PC-3 (cell line): ENCODE measurements around the gene NBPF15.
"Not testable (repeated sequence)": the region's sequence is repeated elsewhere in the genome, so short reads cannot be mapped to it uniquely, and the experiment has no call there.

ENCODE experiments used
- EZH2 ChIP-seq: fragments of 300-600 bp; sonication (generic); IDR thresholded peaks from one replicate; pipeline ENCODE4 v1.6.1; 2017; ENCODE audit warnings: antibody characterized with exemption, mild to moderate bottlenecking, low read length; ENCODE audit not compliant: unreplicated experiment
- TF ChIP-seq, protein P1 (sequence below): fragments of 300-600 bp; sonication (generic); conservative IDR thresholded peaks from 2 replicates; pipeline ENCODE4 v1.5.1; 2017; ENCODE audit warnings: antibody characterized with exemption, low read depth, mild to moderate bottlenecking, low read length

DNA sequence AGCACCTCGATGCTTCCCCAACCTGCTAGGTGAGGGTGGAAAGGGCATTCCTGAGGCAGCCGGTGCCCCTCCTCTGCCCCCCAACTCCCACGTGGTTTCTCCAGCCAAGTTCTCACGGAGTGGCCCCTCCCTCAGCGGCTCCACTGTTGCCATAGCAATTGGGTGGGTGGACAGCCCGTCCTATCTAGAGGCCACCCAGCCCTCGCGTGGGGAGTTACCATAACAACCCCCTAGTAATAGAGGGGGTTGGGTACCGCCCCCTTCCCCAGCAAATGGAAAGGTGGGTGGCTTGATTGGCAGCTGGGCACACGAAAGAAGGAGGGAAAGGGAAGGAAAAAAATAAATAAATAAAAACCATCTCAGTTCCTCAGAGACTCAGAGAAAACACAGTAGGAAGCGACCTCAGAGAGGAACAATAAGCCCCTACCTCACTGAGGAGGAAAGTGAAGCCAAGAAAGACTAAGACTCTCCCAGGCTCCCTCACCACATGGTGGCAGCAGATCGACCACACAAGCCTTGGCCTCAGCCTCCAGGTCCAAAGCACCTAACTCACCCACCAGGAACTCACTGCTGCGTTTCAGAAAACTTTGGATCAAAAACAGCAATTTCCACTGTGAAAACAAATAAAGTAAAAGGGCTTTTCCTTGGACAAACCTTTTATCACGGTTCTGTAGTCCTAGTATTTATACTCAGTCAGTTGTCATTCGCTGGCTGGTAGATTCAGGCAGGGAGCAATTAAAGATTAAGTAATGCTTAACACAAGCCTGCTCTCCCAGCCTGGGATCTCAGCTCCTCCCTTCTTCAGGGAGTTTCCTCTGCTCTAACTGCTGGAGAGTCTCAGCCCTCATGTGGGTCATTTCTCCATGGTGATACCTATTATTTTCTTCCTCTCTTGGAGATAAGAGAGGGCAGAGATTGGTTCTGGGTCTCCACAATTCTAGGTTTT, 23.9 kb upstream of the NBPF15 start:
- not testable (repeated sequence) for TF ChIP-seq EZH2
- TF ChIP-seq, protein P1, sequence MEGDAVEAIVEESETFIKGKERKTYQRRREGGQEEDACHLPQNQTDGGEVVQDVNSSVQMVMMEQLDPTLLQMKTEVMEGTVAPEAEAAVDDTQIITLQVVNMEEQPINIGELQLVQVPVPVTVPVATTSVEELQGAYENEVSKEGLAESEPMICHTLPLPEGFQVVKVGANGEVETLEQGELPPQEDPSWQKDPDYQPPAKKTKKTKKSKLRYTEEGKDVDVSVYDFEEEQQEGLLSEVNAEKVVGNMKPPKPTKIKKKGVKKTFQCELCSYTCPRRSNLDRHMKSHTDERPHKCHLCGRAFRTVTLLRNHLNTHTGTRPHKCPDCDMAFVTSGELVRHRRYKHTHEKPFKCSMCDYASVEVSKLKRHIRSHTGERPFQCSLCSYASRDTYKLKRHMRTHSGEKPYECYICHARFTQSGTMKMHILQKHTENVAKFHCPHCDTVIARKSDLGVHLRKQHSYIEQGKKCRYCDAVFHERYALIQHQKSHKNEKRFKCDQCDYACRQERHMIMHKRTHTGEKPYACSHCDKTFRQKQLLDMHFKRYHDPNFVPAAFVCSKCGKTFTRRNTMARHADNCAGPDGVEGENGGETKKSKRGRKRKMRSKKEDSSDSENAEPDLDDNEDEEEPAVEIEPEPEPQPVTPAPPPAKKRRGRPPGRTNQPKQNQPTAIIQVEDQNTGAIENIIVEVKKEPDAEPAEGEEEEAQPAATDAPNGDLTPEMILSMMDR, result not testable (repeated sequence)
